Small intestine (tissue), 7 donors: ENCODE results near the gene PLEKHS1. TPM values are rescaled to one million over a fixed set of nuclear protein-coding genes. Genes with fewer than 3 reads are reported as not detected.
"Not testable (repeated sequence)": the region's sequence is repeated elsewhere in the genome, so short reads cannot be mapped to it uniquely, and the experiment has no call there.

Source experiments
- DNase-seq, 2 donors: peaks; one replicate each; pipeline versions ENCODE4 v3.0.0 to v3.0.0-alpha.2; 2013
- FAIRE-seq: peaks from 2 replicates; lab custom pipeline; 2012; peaks lifted over from hg19 to GRCh38; lab: Jason Lieb, UNC
- H3K27ac ChIP-seq, 3 donors: one replicate each; pipeline ENCODE4 v1.5.1; 2013; ENCODE audit warnings: low read length in 2 of 3, mild to moderate bottlenecking in 2 of 3, control low read depth in 1 of 3, inconsistent platforms in 1 of 3, low read depth in 1 of 3, moderate library complexity in 1 of 3
- H3K27me3 ChIP-seq, 3 donors: one replicate each; pipeline ENCODE4 v1.6.1; 2013; ENCODE audit warnings: low read length in 3 of 3, inconsistent platforms in 1 of 3; ENCODE audit not compliant: control insufficient read depth in 3 of 3, insufficient read depth in 3 of 3
- H3K36me3 ChIP-seq, 3 donors: one replicate each; pipeline ENCODE4 v1.6.1; 2013; ENCODE audit warnings: low read length in 3 of 3, inconsistent platforms in 1 of 3, low read depth in 1 of 3, mild to moderate bottlenecking in 1 of 3, moderate library complexity in 1 of 3; ENCODE audit not compliant: control insufficient read depth in 3 of 3, insufficient read depth in 2 of 3
- H3K4me1 ChIP-seq, 3 donors: one replicate each; pipeline ENCODE4 v1.6.1; 2013; ENCODE audit warnings: low read length in 2 of 3, inconsistent platforms in 1 of 3, low read depth in 1 of 3, mild to moderate bottlenecking in 1 of 3, moderate library complexity in 1 of 3; ENCODE audit not compliant: control insufficient read depth in 3 of 3, insufficient read depth in 2 of 3
- H3K4me3 ChIP-seq, 3 donors: one replicate each; pipeline ENCODE4 v1.5.1; 2013; ENCODE audit warnings: low read length in 3 of 3, control low read depth in 1 of 3, inconsistent platforms in 1 of 3, low read depth in 1 of 3, mild to moderate bottlenecking in 1 of 3, moderate library complexity in 1 of 3
- H3K9me3 ChIP-seq, 2 donors: one replicate each; pipeline ENCODE4 v1.6.1; 2013; ENCODE audit warnings: low read depth in 1 of 2, low read length in 1 of 2; ENCODE audit not compliant: control insufficient read depth in 2 of 2, insufficient read depth in 1 of 2
- WGBS, 3 donors: extraction: QIAGEN DNeasy Blood & Tissue Kit; methylation state at CpG; one replicate each; pipeline ENCODE4 v1.1.7; 2013; 5-methylcytosine and 5-hydroxymethylcytosine counted together
- polyA plus RNA-seq, 4 donors: library from polyadenylated mRNA; stranded (reverse) in 3 of 4; unstranded in 1 of 4; fragments of 200-250 nt in 3 of 4; fragments of 120-200 nt in 1 of 4; gene quantifications; one replicate each; pipeline versions ENCODE4 v1.2.1 to v1.2.3, GENCODE V29; 2013
- donor health status: healthy with polysubstance abuse.
- donor health status: control.
- donor health status: control.
- donor health status: Bipolar disorder and iron deficiency.
- donor health status: healthy.

Gene PLEKHS1
- polyA plus RNA-seq, 4 donors, result 23.1 to 60.0 (median 39.8) TPM

GRCh38 chr10:113820507-113820906 is 69.0 kb downstream of the PLEKHS1 start:
- H3K27me3 ChIP-seq, result no peaks in the 10 kb centered on the region
- no peak overlapping the region for H3K27ac ChIP-seq
- FAIRE-seq, result no peak
- H3K36me3 ChIP-seq, result no peaks in the 10 kb centered on the region
- H3K9me3 ChIP-seq, result peaks cover 0 to 3% of the 10 kb centered on the region in 2 donors
- 55 to 60% (median 56%) methylated on average over 8 of the region's 8 CpGs for WGBS, 3 donors
- DNase-seq, result no peak
- H3K4me3 ChIP-seq, result no peak overlapping the region
- H3K4me1 ChIP-seq, result no peaks in the 10 kb centered on the region

- H3K36me3 ChIP-seq, DNase-seq, H3K27ac ChIP-seq, H3K4me1 ChIP-seq, H3K4me3 ChIP-seq, H3K27me3 ChIP-seq, H3K9me3 ChIP-seq, FAIRE-seq: not testable (repeated sequence)
- WGBS, 3 donors, result 84 to 96% (median 91%) methylated on average over 3 of the region's 3 CpGs
Measured at GRCh38 chr10:113821306-113821705, 69.8 kb downstream of the PLEKHS1 start.

GRCh38 chr10:113822174-113822573 is 70.7 kb downstream of the PLEKHS1 start:
- 97 to 98% (median 98%) methylated on average over 7 of the region's 7 CpGs for WGBS, 3 donors
- Histone ChIP-seq H3K4me3 (no peak overlapping the region), H3K27me3 (no peaks in the 10 kb centered on the region), H3K27ac (no peak overlapping the region), H3K9me3 (peaks cover 0 to 3% of the 10 kb centered on the region in 2 donors), H3K36me3 (no peaks in the 10 kb centered on the region), H3K4me1 (no peaks in the 10 kb centered on the region)
- FAIRE-seq (no peak), DNase-seq (no peak)

GRCh38 chr10:113823389-113823788 is 71.9 kb downstream of the PLEKHS1 start:
- Histone ChIP-seq H3K4me3 (no peak overlapping the region), H3K27ac (no peak overlapping the region), H3K9me3 (peaks cover 0 to 3% of the 10 kb centered on the region in 2 donors), H3K27me3 (no peaks in the 10 kb centered on the region), H3K36me3 (no peaks in the 10 kb centered on the region), H3K4me1 (no peaks in the 10 kb centered on the region)
- DNase-seq, result no peak
- FAIRE-seq, result no peak
- WGBS, 3 donors, result 41 to 89% (median 61%) methylated on average over 4 of the region's 4 CpGs

- H3K4me3 ChIP-seq, result no peak overlapping the region
- no peak overlapping the region for H3K27ac ChIP-seq
- FAIRE-seq (no peak), DNase-seq (no peak)
- H3K36me3 ChIP-seq, result no peaks in the 10 kb centered on the region
- H3K4me1 ChIP-seq, result no peaks in the 10 kb centered on the region
- no peaks in the 10 kb centered on the region for H3K27me3 ChIP-seq
- H3K9me3 ChIP-seq, result no peaks in the 10 kb centered on the region
- 55 to 76% (median 74%) methylated on average over 2 of the region's 2 CpGs for WGBS, 3 donors
Measured at GRCh38 chr10:113825791-113826190, 74.3 kb downstream of the PLEKHS1 start.

- FAIRE-seq, result not testable (repeated sequence)
Measured at GRCh38 chr10:113828567-113828966, 77.1 kb downstream of the PLEKHS1 start.

More at GRCh38 chr10:113828567-113828966, 77.1 kb downstream of the PLEKHS1 start:
- WGBS, 3 donors, result 89 to 95% (median 94%) methylated on average over 10 of the region's 10 CpGs
- not testable (repeated sequence) for H3K27ac ChIP-seq, DNase-seq, H3K9me3 ChIP-seq, H3K4me3 ChIP-seq, H3K4me1 ChIP-seq, H3K27me3 ChIP-seq, H3K36me3 ChIP-seq

Other genes starting within 250 kb of the PLEKHS1 start
- 10 to 100 TPM in 1 of 4 donors, 1 to 10 TPM in 1, under 1 TPM in 1, not detected in 1; 0.89 to 16.3 (median 1.9) TPM for gene HABP2, start 198.6 kb upstream of the PLEKHS1 start, polyA plus RNA-seq
- gene NRAP, start 87.6 kb upstream of the PLEKHS1 start, polyA plus RNA-seq, result 1 to 10 TPM in 1 of 4 donors, under 1 TPM in 3; 0.03 to 2.2 (median 0.18) TPM
- gene CASP7, start 71.8 kb upstream of the PLEKHS1 start, polyA plus RNA-seq, result 100 to 1,000 TPM in 1 of 4 donors, 10 to 100 TPM in 3; 33.5 to 139 (median 74.8) TPM
- gene DCLRE1A, start 102.4 kb downstream of the PLEKHS1 start, polyA plus RNA-seq, result 1 to 10 TPM; 3.8 to 9.5 (median 4.6) TPM
- 10 to 100 TPM in 1 of 4 donors, 1 to 10 TPM in 3; 4.1 to 18.3 (median 6.7) TPM for gene NHLRC2, start 103.0 kb downstream of the PLEKHS1 start, polyA plus RNA-seq